Neural progenitor cell (in vitro differentiated cells): ENCODE data around the gene C2CD5.

Experiments used
- EZH2 ChIP-seq: fragments of 200-600 bp; sonication (generic); IDR thresholded peaks from 2 replicates; pipeline ENCODE4 v1.6.1; 2017; ENCODE audit warnings: antibody characterized with exemption, mild to moderate bottlenecking, moderate library complexity
- TF ChIP-seq, protein P1 (sequence below): fragments of 200-600 bp; sonication (generic); IDR thresholded peaks from 2 replicates; pipeline ENCODE4 v1.5.1; 2017; ENCODE audit warnings: antibody characterized with exemption, mild to moderate bottlenecking

DNA sequence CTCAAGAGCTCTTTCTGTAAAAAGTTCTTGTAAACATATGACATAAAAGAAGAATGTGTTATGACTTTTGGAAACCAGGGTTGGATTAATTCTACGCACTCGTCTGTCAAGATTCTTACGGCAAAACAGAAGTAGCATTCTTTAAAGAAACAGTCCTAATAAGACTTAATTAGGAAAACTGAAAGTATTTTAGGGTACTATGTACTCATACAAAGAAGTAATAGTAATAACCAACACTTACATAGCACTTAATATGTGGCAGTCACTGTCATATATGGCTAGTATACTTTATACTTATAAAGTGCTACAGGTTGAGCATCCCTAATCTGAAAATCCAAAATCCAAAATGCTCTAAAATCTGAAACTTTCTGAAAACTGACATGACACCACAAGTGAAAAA lies 136.9 kb downstream of the C2CD5 start:
- TF ChIP-seq, protein P1, sequence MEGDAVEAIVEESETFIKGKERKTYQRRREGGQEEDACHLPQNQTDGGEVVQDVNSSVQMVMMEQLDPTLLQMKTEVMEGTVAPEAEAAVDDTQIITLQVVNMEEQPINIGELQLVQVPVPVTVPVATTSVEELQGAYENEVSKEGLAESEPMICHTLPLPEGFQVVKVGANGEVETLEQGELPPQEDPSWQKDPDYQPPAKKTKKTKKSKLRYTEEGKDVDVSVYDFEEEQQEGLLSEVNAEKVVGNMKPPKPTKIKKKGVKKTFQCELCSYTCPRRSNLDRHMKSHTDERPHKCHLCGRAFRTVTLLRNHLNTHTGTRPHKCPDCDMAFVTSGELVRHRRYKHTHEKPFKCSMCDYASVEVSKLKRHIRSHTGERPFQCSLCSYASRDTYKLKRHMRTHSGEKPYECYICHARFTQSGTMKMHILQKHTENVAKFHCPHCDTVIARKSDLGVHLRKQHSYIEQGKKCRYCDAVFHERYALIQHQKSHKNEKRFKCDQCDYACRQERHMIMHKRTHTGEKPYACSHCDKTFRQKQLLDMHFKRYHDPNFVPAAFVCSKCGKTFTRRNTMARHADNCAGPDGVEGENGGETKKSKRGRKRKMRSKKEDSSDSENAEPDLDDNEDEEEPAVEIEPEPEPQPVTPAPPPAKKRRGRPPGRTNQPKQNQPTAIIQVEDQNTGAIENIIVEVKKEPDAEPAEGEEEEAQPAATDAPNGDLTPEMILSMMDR = no peak
- TF ChIP-seq EZH2 = no peak
